HEK293 (cell line): Measurements from ENCODE around the gene CDK1.

Source experiments
- CTCF ChIA-PET: fragments of 350-600 bp; formaldehyde crosslinking; extraction: SDS; loops from one replicate; lab custom pipeline; 2021; ENCODE audit warnings: antibody characterized with exemption; lab: Yijun Ruan, JAX
- POLR2A ChIA-PET: fragments of 300-600 bp; formaldehyde crosslinking; extraction: SDS; loops from one replicate; lab custom pipeline; 2020; ENCODE audit warnings: antibody characterized with exemption, inconsistent platforms; lab: Yijun Ruan, JAX
- H3K27ac ChIP-seq: fragments of 200-500 bp; sonication (Bioruptor generic); 2 replicates; pipeline ENCODE4 v1.5.1; 2014; ENCODE audit warnings: low read depth, low read length, control low read depth, inconsistent platforms; ENCODE audit errors: extremely low read depth
- H3K36me3 ChIP-seq, 2 experiments: fragments of 200-500 bp in 1 of 2; sonication (Bioruptor generic) in 1 of 2; 1 replicate in 1 of 2; 2 replicates in 1 of 2; pipeline ENCODE4 v1.5.1; 2014 to 2017; ENCODE audit warnings: inconsistent platforms in 2 of 2, low read length in 2 of 2; ENCODE audit not compliant: control insufficient read depth in 2 of 2, insufficient read depth in 1 of 2
- H3K4me1 ChIP-seq: fragments of 200-500 bp; sonication (Bioruptor generic); 2 replicates; pipeline ENCODE4 v1.5.1; 2014; ENCODE audit warnings: mild to moderate bottlenecking, low read length, inconsistent platforms; ENCODE audit not compliant: control insufficient read depth, insufficient read depth
- H3K4me3 ChIP-seq: 2 replicates; pipeline ENCODE4 v1.5.1; 2011; ENCODE audit warnings: low read depth, mild to moderate bottlenecking, control low read depth, low read length, moderate library complexity
- H3K9me3 ChIP-seq: fragments of 200-500 bp; sonication (Bioruptor generic); 2 replicates; pipeline ENCODE4 v1.5.1; 2014; ENCODE audit warnings: low read depth, low read length, inconsistent platforms; ENCODE audit not compliant: control insufficient read depth, insufficient read depth
- ELK4 ChIP-seq: IDR thresholded peaks from 2 replicates; pipeline ENCODE4 v1.6.1; 2011; ENCODE audit warnings: mild to moderate bottlenecking, low read depth, low read length, borderline replicate concordance
- MZF1 ChIP-seq: fragments of 450-650 bp; formaldehyde crosslinking; IDR thresholded peaks from 2 replicates; pipeline ENCODE4 v1.5.1; 2017; ENCODE audit warnings: missing biosample characterization, missing genetic modification characterization, borderline replicate concordance
- PRDM2 ChIP-seq: fragments of 450-650 bp; formaldehyde crosslinking; IDR thresholded peaks from 2 replicates; pipeline ENCODE4 v1.5.1; 2016; ENCODE audit warnings: missing biosample characterization, missing genetic modification characterization, borderline replicate concordance
- SALL2 ChIP-seq: fragments of 450-650 bp; formaldehyde crosslinking; IDR thresholded peaks from 2 replicates; pipeline ENCODE4 v1.5.0; 2017; ENCODE audit warnings: missing biosample characterization, mild to moderate bottlenecking, missing genetic modification characterization, borderline replicate concordance
- SP3 ChIP-seq: fragments of 450-650 bp; formaldehyde crosslinking; IDR thresholded peaks from 2 replicates; pipeline ENCODE4 v1.5.1; 2016; ENCODE audit warnings: missing biosample characterization, missing genetic modification characterization
- YY2 ChIP-seq: fragments of 450-650 bp; formaldehyde crosslinking; IDR thresholded peaks from 2 replicates; pipeline ENCODE4 v1.5.1; 2016; ENCODE audit warnings: missing biosample characterization, missing genetic modification characterization
- ZBTB17 ChIP-seq: fragments of 450-650 bp; formaldehyde crosslinking; IDR thresholded peaks from 2 replicates; pipeline ENCODE4 v1.5.1; 2016; ENCODE audit warnings: missing biosample characterization, missing genetic modification characterization
- ZBTB26 ChIP-seq: fragments of 450-650 bp; formaldehyde crosslinking; optimal IDR thresholded peaks from 2 replicates; pipeline ENCODE3; 2016; ENCODE audit warnings: missing biosample characterization, mild to moderate bottlenecking, missing genetic modification characterization
- ZIC2 ChIP-seq: fragments of 450-650 bp; formaldehyde crosslinking; IDR thresholded peaks from 2 replicates; pipeline ENCODE4 v1.5.1; 2016; ENCODE audit warnings: missing biosample characterization, missing genetic modification characterization
- ZNF114 ChIP-seq: fragments of 450-650 bp; formaldehyde crosslinking; IDR thresholded peaks from 2 replicates; pipeline ENCODE4 v1.5.0; 2017; ENCODE audit warnings: missing biosample characterization, missing genetic modification characterization
- ZNF133 ChIP-seq: fragments of 450-650 bp; formaldehyde crosslinking; IDR thresholded peaks from 2 replicates; pipeline ENCODE4 v1.5.1; 2016; ENCODE audit warnings: missing biosample characterization, missing genetic modification characterization
- ZNF24 ChIP-seq: fragments of 450-650 bp; formaldehyde crosslinking; IDR thresholded peaks from 2 replicates; pipeline ENCODE4 v1.5.1; 2016; ENCODE audit warnings: missing biosample characterization, missing genetic modification characterization
- ZNF302 ChIP-seq: fragments of 450-650 bp; formaldehyde crosslinking; IDR thresholded peaks from 2 replicates; pipeline ENCODE4 v1.5.1; 2016; ENCODE audit warnings: missing biosample characterization, missing genetic modification characterization, low read depth
- ZNF335 ChIP-seq: fragments of 450-650 bp; formaldehyde crosslinking; conservative IDR thresholded peaks from 2 replicates; pipeline ENCODE4 v1.5.1; 2016; ENCODE audit warnings: missing biosample characterization, missing genetic modification characterization
- ZNF366 ChIP-seq: fragments of 450-650 bp; formaldehyde crosslinking; conservative IDR thresholded peaks from 2 replicates; pipeline ENCODE4 v1.5.1; 2016; ENCODE audit warnings: missing biosample characterization, missing genetic modification characterization
- ZNF423 ChIP-seq: fragments of 450-650 bp; formaldehyde crosslinking; IDR thresholded peaks from 2 replicates; pipeline ENCODE4 v1.5.1; 2016; ENCODE audit warnings: missing biosample characterization, missing genetic modification characterization
- ZNF48 ChIP-seq: fragments of 450-650 bp; formaldehyde crosslinking; IDR thresholded peaks from 2 replicates; pipeline ENCODE4 v1.5.1; 2016; ENCODE audit warnings: missing biosample characterization, missing genetic modification characterization
- ZNF654 ChIP-seq: fragments of 450-650 bp; formaldehyde crosslinking; IDR thresholded peaks from 2 replicates; pipeline ENCODE4 v1.5.1; 2016; ENCODE audit warnings: low read depth, missing biosample characterization, missing genetic modification characterization
- ZNF768 ChIP-seq: fragments of 450-650 bp; formaldehyde crosslinking; IDR thresholded peaks from 2 replicates; pipeline ENCODE4 v1.5.1; 2018; ENCODE audit warnings: missing biosample characterization, mild to moderate bottlenecking, missing genetic modification characterization
- TF ChIP-seq, protein P1 (sequence below): fragments of 450-650 bp; formaldehyde crosslinking; conservative IDR thresholded peaks from 2 replicates; pipeline ENCODE4 v1.5.1; 2016; ENCODE audit warnings: low read depth, missing biosample characterization, missing genetic modification characterization
- TF ChIP-seq, protein P2 (sequence below): fragments of 450-650 bp; formaldehyde crosslinking; IDR thresholded peaks from 2 replicates; pipeline ENCODE4 v1.5.1; 2016; ENCODE audit warnings: missing biosample characterization, missing genetic modification characterization
- TF ChIP-seq, protein P3 (sequence below): fragments of 450-650 bp; formaldehyde crosslinking; IDR thresholded peaks from 2 replicates; pipeline ENCODE4 v1.5.1; 2017; ENCODE audit warnings: missing biosample characterization, mild to moderate bottlenecking, missing genetic modification characterization, moderate library complexity

CDK1 gene

DNA sequence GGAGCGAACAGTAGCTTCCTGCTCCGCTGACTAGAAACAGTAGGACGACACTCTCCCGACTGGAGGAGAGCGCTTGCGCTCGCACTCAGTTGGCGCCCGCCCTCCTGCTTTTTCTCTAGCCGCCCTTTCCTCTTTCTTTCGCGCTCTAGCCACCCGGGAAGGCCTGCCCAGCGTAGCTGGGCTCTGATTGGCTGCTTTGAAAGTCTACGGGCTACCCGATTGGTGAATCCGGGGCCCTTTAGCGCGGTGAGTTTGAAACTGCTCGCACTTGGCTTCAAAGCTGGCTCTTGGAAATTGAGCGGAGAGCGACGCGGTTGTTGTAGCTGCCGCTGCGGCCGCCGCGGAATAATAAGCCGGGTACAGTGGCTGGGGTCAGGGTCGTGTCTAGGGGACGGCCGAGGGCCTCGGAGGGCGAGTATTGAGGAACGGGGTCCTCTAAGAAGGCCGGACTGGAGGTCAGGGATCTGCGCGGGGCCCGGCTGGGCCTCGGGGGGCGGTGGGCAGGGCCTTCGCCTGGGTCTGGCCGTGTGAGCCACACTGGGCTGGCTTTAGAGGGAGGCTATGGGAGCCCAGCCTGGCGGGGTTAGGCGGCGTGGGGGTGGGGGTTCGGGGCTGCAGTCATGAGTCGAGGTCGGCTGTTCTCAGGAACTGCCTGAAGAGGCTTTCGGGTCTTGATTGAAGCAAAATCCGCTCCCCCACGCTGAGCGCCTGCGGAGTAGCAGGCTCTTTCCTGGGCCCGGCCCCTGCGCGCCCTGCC lies at the start of gene CDK1:
Gene CDK1, plus strand, starts transcription at position 265 of the 757 bp plus-strand sequence. CDS start 1,688 bp downstream, outside the sequence.
- Histone ChIP-seq H3K9me3 (no peaks in the 10 kb centered on the region), H3K4me1 (0 out of 2 replicates have a peak, but pooled peaks cover 4% of the 10 kb centered on the region), H3K36me3 (peaks cover 17 to 33% of the 10 kb centered on the region in 2 experiments; a peak in 2 of 3 replicates), H3K27ac (peak within 1 kb of the TSS; percentile 81), H3K4me3 (peak within 1 kb of the TSS; percentile 96)
- POLR2A ChIA-PET = interaction anchor here (0.7 to 1.8 kb wide), 19 partner anchors 8 to 332 kb away, joined by 3 to 10 read pairs (median 4); no protein-coding TSS in a partner anchor
- CTCF ChIA-PET = interaction anchor here (1.0 kb wide), 1 partner anchor 9 kb away, joined by 3 read pairs; no protein-coding TSS in a partner anchor
- TF ChIP-seq, protein P1, sequence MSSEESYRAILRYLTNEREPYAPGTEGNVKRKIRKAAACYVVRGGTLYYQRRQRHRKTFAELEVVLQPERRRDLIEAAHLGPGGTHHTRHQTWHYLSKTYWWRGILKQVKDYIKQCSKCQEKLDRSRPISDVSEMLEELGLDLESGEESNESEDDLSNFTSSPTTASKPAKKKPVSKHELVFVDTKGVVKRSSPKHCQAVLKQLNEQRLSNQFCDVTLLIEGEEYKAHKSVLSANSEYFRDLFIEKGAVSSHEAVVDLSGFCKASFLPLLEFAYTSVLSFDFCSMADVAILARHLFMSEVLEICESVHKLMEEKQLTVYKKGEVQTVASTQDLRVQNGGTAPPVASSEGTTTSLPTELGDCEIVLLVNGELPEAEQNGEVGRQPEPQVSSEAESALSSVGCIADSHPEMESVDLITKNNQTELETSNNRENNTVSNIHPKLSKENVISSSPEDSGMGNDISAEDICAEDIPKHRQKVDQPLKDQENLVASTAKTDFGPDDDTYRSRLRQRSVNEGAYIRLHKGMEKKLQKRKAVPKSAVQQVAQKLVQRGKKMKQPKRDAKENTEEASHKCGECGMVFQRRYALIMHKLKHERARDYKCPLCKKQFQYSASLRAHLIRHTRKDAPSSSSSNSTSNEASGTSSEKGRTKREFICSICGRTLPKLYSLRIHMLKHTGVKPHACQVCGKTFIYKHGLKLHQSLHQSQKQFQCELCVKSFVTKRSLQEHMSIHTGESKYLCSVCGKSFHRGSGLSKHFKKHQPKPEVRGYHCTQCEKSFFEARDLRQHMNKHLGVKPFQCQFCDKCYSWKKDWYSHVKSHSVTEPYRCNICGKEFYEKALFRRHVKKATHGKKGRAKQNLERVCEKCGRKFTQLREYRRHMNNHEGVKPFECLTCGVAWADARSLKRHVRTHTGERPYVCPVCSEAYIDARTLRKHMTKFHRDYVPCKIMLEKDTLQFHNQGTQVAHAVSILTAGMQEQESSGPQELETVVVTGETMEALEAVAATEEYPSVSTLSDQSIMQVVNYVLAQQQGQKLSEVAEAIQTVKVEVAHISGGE = peak; percentile 40; the same call in 1 of the 2 replicates
- TF ChIP-seq ZNF768 (no peak), YY2 (tag by site-specific recombination) (no peak), SALL2 (no peak), ZIC2 (tag by site-specific recombination) (no peak), SP3 (tag by site-specific recombination) (peak; percentile 74), ZNF366 (tag by site-specific recombination) (peak; percentile 97), ZNF114 (tag by site-specific recombination) (no peak), MZF1 (tag by site-specific recombination) (no peak), ZNF423 (no peak), ZBTB17 (peak; percentile 67), ZNF302 (tag by site-specific recombination) (no peak), ZNF24 (tag by site-specific recombination) (peak; percentile 46; the same call in 1 of the 2 replicates), ZNF335 (tag by site-specific recombination) (peak; percentile 97), ZNF654 (tag by site-specific recombination) (no peak), ELK4 (no peak), ZBTB26 (tag by site-specific recombination) (peak; percentile 49), ZNF48 (tag by site-specific recombination) (no peak), PRDM2 (tag by site-specific recombination) (no peak), ZNF133 (tag by site-specific recombination) (no peak)
- TF ChIP-seq, protein P2, sequence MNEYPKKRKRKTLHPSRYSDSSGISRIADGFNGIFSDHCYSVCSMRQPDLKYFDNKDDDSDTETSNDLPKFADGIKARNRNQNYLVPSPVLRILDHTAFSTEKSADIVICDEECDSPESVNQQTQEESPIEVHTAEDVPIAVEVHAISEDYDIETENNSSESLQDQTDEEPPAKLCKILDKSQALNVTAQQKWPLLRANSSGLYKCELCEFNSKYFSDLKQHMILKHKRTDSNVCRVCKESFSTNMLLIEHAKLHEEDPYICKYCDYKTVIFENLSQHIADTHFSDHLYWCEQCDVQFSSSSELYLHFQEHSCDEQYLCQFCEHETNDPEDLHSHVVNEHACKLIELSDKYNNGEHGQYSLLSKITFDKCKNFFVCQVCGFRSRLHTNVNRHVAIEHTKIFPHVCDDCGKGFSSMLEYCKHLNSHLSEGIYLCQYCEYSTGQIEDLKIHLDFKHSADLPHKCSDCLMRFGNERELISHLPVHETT (tag by site-specific recombination) = peak; percentile 52; the same call in 1 of the 2 replicates
- TF ChIP-seq, protein P3, sequence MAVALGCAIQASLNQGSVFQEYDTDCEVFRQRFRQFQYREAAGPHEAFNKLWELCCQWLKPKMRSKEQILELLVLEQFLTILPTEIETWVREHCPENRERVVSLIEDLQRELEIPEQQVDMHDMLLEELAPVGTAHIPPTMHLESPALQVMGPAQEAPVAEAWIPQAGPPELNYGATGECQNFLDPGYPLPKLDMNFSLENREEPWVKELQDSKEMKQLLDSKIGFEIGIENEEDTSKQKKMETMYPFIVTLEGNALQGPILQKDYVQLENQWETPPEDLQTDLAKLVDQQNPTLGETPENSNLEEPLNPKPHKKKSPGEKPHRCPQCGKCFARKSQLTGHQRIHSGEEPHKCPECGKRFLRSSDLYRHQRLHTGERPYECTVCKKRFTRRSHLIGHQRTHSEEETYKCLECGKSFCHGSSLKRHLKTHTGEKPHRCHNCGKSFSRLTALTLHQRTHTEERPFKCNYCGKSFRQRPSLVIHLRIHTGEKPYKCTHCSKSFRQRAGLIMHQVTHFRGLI (tag by site-specific recombination) = 0 out of 2 replicates have a peak, but pooled peaks have one; percentile 19
